ENCODE data around the gene EMILIN1.

EMILIN1 gene

DNA sequence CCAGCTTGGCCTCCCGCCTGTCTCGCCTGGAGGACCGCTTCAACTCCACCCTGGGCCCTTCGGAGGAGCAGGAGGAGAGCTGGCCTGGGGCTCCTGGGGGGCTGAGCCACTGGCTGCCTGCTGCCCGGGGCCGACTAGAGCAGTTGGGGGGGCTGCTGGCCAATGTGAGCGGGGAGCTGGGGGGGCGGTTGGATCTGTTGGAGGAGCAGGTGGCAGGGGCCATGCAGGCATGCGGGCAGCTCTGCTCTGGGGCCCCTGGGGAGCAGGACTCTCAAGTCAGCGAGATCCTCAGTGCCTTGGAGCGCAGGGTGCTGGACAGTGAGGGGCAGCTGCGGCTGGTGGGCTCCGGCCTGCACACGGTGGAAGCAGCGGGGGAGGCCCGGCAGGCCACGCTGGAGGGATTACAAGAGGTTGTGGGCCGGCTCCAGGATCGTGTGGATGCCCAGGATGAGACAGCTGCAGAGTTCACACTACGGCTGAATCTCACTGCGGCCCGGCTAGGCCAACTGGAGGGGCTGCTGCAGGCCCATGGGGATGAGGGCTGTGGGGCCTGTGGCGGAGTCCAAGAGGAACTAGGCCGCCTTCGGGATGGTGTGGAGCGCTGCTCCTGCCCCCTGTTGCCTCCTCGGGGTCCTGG is 4.5 kb downstream of the EMILIN1 start:
- Histone ChIP-seq H3F3A (ENCODE audit: control insufficient read depth, insufficient read depth) (no peaks in the 10 kb centered on the region; the same call in 1 of the 2 replicates), H3K9me2 (replicated peaks; ENCODE audit: control insufficient read depth, low read length) (no peaks in the 10 kb centered on the region), H3K4me3 (ENCODE audit: low read length) (no peak overlapping the region), H3K27me3 (ENCODE audit: control insufficient read depth, low read length) (no peaks in the 10 kb centered on the region), H3K9me3 (ENCODE audit: control insufficient read depth, insufficient read depth, low read length) (no peaks in the 10 kb centered on the region), H3K27ac (ENCODE audit: low read depth, low read length) (no peak overlapping the region), H3K36me3 (ENCODE audit: control insufficient read depth, low read length) (no peaks in the 10 kb centered on the region), H4K20me1 (ENCODE audit: control insufficient read depth, insufficient read depth, low read depth, low read length) (no peaks in the 10 kb centered on the region), H3K4me1 (ENCODE audit: control insufficient read depth, low read length) (peaks cover 49% of the 10 kb centered on the region), H3K79me2 (ENCODE audit: control insufficient read depth, low read length) (no peaks in the 10 kb centered on the region), H3K4me2 (ENCODE audit: low read length) (no peak overlapping the region)
- TF ChIP-seq, protein P1, sequence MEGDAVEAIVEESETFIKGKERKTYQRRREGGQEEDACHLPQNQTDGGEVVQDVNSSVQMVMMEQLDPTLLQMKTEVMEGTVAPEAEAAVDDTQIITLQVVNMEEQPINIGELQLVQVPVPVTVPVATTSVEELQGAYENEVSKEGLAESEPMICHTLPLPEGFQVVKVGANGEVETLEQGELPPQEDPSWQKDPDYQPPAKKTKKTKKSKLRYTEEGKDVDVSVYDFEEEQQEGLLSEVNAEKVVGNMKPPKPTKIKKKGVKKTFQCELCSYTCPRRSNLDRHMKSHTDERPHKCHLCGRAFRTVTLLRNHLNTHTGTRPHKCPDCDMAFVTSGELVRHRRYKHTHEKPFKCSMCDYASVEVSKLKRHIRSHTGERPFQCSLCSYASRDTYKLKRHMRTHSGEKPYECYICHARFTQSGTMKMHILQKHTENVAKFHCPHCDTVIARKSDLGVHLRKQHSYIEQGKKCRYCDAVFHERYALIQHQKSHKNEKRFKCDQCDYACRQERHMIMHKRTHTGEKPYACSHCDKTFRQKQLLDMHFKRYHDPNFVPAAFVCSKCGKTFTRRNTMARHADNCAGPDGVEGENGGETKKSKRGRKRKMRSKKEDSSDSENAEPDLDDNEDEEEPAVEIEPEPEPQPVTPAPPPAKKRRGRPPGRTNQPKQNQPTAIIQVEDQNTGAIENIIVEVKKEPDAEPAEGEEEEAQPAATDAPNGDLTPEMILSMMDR (IDR thresholded peaks at IDR 0.05; ENCODE audit: low read depth, low read length, poor library complexity, severe bottlenecking): no peak
- TF ChIP-seq EZH2phosphoT487 (IDR thresholded peaks at IDR 0.05; ENCODE audit: borderline replicate concordance, low read length): no peak

DNA sequence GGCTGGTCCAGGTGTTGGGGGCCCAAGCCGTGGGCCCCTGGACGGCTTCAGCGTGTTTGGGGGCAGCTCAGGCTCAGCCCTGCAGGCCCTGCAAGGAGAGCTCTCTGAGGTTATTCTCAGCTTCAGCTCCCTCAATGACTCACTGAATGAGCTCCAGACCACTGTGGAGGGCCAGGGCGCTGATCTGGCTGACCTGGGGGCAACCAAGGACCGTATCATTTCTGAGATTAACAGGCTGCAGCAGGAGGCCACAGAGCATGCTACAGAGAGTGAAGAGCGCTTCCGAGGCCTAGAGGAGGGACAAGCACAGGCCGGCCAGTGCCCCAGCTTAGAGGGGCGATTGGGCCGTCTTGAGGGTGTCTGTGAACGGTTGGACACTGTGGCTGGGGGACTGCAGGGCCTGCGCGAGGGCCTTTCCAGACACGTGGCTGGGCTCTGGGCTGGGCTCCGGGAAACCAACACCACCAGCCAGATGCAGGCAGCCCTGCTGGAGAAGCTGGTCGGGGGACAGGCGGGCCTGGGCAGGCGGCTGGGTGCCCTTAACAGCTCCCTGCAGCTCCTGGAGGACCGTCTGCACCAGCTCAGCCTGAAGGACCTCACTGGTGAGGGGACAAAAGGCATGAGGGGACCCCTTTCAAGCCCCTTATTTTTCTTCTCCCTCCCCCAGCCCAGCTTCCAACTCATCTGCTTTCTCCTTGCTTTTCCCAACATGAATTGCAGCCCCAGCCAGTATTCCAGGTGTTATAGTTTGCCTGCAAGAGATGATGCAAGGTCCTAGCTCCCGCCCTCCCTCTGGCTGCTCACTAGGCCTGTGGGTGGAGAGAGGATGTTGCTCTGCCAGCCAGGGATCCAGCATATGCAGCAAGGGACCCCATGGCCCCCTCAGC is 5.2 kb downstream of the EMILIN1 start:
- no peak overlapping the region for H3K27ac ChIP-seq (ENCODE audit: low read depth, low read length)
- TF ChIP-seq, protein P1 (IDR thresholded peaks at IDR 0.05; ENCODE audit: low read depth, low read length, poor library complexity, severe bottlenecking): no peak
- no peak for TF ChIP-seq EZH2phosphoT487 (IDR thresholded peaks at IDR 0.05; ENCODE audit: borderline replicate concordance, low read length)
- no peaks in the 10 kb centered on the region for H3K9me3 ChIP-seq (ENCODE audit: control insufficient read depth, insufficient read depth, low read length)
- no peaks in the 10 kb centered on the region for H3K9me2 ChIP-seq (replicated peaks; ENCODE audit: control insufficient read depth, low read length)
- no peak overlapping the region for H3K4me3 ChIP-seq (ENCODE audit: low read length)
- no peaks in the 10 kb centered on the region for H3K27me3 ChIP-seq (ENCODE audit: control insufficient read depth, low read length)
- H3K4me2 ChIP-seq (ENCODE audit: low read length): no peak overlapping the region
- no peaks in the 10 kb centered on the region; the same call in 1 of the 2 replicates for H3F3A ChIP-seq (ENCODE audit: control insufficient read depth, insufficient read depth)
- no peaks in the 10 kb centered on the region for H3K79me2 ChIP-seq (ENCODE audit: control insufficient read depth, low read length)
- no peaks in the 10 kb centered on the region for H3K36me3 ChIP-seq (ENCODE audit: control insufficient read depth, low read length)
- H3K4me1 ChIP-seq (ENCODE audit: control insufficient read depth, low read length): peaks cover 42% of the 10 kb centered on the region
- no peaks in the 10 kb centered on the region for H4K20me1 ChIP-seq (ENCODE audit: control insufficient read depth, insufficient read depth, low read depth, low read length)

DNA sequence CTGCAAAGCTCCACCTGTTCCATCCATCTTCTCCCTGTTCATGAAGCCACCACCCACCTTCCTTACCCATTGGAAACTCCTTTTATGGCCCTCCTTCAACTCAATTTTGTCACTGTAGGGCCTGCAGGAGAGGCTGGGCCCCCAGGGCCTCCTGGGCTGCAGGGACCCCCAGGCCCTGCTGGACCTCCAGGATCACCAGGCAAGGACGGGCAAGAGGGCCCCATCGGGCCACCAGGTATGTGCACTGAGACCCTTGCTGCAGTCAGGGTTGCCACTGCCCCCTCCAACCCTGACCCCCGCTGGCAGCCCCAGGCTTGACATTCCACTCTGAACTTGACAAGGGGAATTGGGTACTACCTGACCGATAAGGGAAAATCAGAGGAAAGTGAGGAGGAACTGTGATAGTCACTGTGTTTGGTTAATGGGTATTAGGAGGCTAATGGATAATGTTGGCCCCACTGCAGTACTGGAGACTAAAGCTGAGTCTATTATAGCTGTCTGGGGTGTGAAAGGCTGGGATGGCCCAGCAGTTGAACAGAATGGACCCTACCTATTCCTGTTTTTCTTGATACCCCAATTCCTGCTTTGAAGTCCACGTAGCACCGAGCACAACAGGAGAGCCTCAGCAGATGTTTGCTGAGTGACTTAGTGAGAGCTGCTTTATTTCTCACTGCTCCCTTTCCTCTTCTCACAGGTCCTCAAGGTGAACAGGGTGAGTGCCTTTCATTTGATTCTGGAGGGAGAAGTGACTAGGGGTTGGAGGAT is 6.1 kb downstream of the EMILIN1 start:
- no peak overlapping the region for H3K4me2 ChIP-seq (ENCODE audit: low read length)
- H4K20me1 ChIP-seq (ENCODE audit: control insufficient read depth, insufficient read depth, low read depth, low read length): no peaks in the 10 kb centered on the region
- no peaks in the 10 kb centered on the region; the same call in 1 of the 2 replicates for H3F3A ChIP-seq (ENCODE audit: control insufficient read depth, insufficient read depth)
- H3K27me3 ChIP-seq (ENCODE audit: control insufficient read depth, low read length): no peaks in the 10 kb centered on the region
- no peaks in the 10 kb centered on the region for H3K36me3 ChIP-seq (ENCODE audit: control insufficient read depth, low read length)
- TF ChIP-seq EZH2phosphoT487 (IDR thresholded peaks at IDR 0.05; ENCODE audit: borderline replicate concordance, low read length): no peak
- TF ChIP-seq, protein P1 (IDR thresholded peaks at IDR 0.05; ENCODE audit: low read depth, low read length, poor library complexity, severe bottlenecking): no peak
- H3K9me2 ChIP-seq (replicated peaks; ENCODE audit: control insufficient read depth, low read length): no peaks in the 10 kb centered on the region
- peaks cover 42% of the 10 kb centered on the region for H3K4me1 ChIP-seq (ENCODE audit: control insufficient read depth, low read length)
- H3K27ac ChIP-seq (ENCODE audit: low read depth, low read length): no peak overlapping the region
- H3K79me2 ChIP-seq (ENCODE audit: control insufficient read depth, low read length): no peaks in the 10 kb centered on the region
- no peaks in the 10 kb centered on the region for H3K9me3 ChIP-seq (ENCODE audit: control insufficient read depth, insufficient read depth, low read length)
- no peak overlapping the region for H3K4me3 ChIP-seq (ENCODE audit: low read length)
